Chondrocyte (in vitro differentiated cells): ENCODE measurements around the gene INPP5A. TPM values are rescaled to one million over a fixed set of nuclear protein-coding genes. Genes with fewer than 3 reads are reported as not detected.

Experiments used
- DNase-seq: peaks from one replicate; pipeline ENCODE4 v3.0.0; 2021; ENCODE audit warnings: mixed read lengths, low spot score
- H3K27ac Mint-ChIP-seq: one replicate; pipeline ENCODE4 v1.8.0; 2021; ENCODE audit warnings: mild to moderate bottlenecking, moderate library complexity, mixed read lengths; ENCODE audit not compliant: unreplicated experiment
- H3K27me3 Mint-ChIP-seq: 2 replicates; pipeline ENCODE4 v1.8.0; 2021; ENCODE audit warnings: low read depth, mixed read lengths
- H3K36me3 Mint-ChIP-seq: 2 replicates; pipeline ENCODE4 v1.8.0; 2021; ENCODE audit warnings: low read depth, mixed read lengths
- H3K4me1 Mint-ChIP-seq: 2 replicates; pipeline ENCODE4 v1.8.0; 2021; ENCODE audit warnings: low read depth, mild to moderate bottlenecking, mixed read lengths
- H3K4me3 Mint-ChIP-seq: one replicate; pipeline ENCODE4 v1.8.0; 2021; ENCODE audit warnings: mild to moderate bottlenecking, moderate library complexity, mixed read lengths; ENCODE audit not compliant: unreplicated experiment
- H3K9me3 Mint-ChIP-seq: 2 replicates; pipeline ENCODE4 v1.8.0; 2021; ENCODE audit warnings: low read depth, mixed read lengths
- total RNA-seq: library from RNA; stranded (reverse); gene quantifications from 3 replicates; pipeline ENCODE4 v1.2.1, GENCODE V29; 2021
- TF ChIP-seq, protein P1 (sequence below): fragments of 200-600 bp; sonication (generic); IDR thresholded peaks from 2 replicates; pipeline ENCODE4 v1.5.0; 2021; ENCODE audit warnings: antibody characterized with exemption, mild to moderate bottlenecking, moderate library complexity

The INPP5A gene
- total RNA-seq, 1 donor from 2014 or later = 40.6 TPM

DNA sequence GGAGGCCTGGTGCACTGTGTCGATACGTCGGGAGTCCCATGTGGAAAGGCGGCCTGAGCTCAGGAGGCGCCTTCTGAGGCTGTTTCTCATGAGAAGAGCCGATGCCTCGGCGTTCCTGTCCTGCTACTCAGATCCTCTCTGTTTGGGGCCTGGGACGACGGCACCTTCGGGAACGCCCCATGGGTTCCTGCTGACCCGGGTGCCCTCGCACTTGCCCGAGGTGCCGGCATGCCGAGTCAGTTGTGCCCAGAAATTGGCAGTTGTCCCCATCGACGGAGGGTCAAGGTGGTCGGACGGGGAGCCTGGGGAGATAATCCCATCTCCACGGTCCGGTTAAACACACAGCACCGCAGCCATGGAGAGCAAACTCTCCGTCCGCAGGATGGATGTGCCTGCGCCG, 215.4 kb downstream of the INPP5A start:
- H3K27ac Mint-ChIP-seq = no peak overlapping the region
- H3K9me3 Mint-ChIP-seq = no peaks in the 10 kb centered on the region
- peaks cover 17% of the 10 kb centered on the region for H3K36me3 Mint-ChIP-seq
- no peak for DNase-seq
- TF ChIP-seq, protein P1, sequence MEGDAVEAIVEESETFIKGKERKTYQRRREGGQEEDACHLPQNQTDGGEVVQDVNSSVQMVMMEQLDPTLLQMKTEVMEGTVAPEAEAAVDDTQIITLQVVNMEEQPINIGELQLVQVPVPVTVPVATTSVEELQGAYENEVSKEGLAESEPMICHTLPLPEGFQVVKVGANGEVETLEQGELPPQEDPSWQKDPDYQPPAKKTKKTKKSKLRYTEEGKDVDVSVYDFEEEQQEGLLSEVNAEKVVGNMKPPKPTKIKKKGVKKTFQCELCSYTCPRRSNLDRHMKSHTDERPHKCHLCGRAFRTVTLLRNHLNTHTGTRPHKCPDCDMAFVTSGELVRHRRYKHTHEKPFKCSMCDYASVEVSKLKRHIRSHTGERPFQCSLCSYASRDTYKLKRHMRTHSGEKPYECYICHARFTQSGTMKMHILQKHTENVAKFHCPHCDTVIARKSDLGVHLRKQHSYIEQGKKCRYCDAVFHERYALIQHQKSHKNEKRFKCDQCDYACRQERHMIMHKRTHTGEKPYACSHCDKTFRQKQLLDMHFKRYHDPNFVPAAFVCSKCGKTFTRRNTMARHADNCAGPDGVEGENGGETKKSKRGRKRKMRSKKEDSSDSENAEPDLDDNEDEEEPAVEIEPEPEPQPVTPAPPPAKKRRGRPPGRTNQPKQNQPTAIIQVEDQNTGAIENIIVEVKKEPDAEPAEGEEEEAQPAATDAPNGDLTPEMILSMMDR = no peak
- H3K4me3 Mint-ChIP-seq = no peak overlapping the region
- H3K4me1 Mint-ChIP-seq = no peaks in the 10 kb centered on the region
- no peaks in the 10 kb centered on the region for H3K27me3 Mint-ChIP-seq

DNA sequence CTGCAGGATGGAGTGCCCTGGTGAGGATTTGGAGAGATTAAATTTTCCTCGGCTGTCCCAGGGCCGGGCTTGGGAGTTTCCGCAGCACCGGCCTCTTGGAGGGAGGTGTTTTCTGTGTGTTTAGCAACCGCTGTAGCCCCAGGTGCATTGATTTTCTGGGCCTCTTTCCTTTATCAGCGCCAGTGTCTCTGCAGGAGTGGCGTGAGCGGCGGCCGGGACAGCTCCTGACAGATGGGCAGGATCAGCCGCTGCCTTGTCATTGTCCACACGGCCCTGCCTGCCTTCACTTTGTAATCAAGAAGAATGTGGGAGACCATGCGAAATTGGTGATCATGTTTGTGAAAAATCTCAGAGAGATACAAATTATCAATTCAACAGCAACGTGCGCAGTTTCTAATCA, 216.0 kb downstream of the INPP5A start:
- Mint-ChIP-seq H3K4me1 (no peaks in the 10 kb centered on the region), H3K27me3 (no peaks in the 10 kb centered on the region), H3K36me3 (peaks cover 17% of the 10 kb centered on the region), H3K4me3 (no peak overlapping the region), H3K9me3 (no peaks in the 10 kb centered on the region), H3K27ac (no peak overlapping the region)
- TF ChIP-seq, protein P1 = no peak
- DNase-seq = no peak

DNA sequence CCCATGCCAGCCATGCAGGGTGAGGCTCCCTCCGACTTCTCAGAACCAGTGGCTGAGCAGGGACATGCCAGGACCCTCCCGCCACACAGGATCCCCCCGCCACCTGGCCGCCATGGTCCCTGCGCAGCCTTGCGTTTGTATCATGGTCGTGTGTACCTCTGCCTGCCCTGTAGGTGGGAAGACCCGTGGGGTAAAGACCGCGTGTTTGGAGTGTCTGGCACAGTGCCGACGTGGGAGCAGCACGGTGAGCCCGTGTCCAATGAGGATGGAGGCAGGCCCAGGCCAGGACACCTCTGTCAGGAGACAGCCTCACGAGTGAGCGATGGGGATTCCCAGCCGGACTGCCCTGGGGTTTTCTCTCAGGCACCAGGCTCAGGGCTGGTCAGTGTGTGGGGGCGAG, 216.5 kb downstream of the INPP5A start:
- Mint-ChIP-seq H3K27me3 (no peaks in the 10 kb centered on the region), H3K27ac (no peak overlapping the region), H3K4me1 (no peaks in the 10 kb centered on the region), H3K9me3 (no peaks in the 10 kb centered on the region), H3K4me3 (no peak overlapping the region), H3K36me3 (peaks cover 17% of the 10 kb centered on the region)
- TF ChIP-seq, protein P1 = no peak
- DNase-seq = no peak

DNA sequence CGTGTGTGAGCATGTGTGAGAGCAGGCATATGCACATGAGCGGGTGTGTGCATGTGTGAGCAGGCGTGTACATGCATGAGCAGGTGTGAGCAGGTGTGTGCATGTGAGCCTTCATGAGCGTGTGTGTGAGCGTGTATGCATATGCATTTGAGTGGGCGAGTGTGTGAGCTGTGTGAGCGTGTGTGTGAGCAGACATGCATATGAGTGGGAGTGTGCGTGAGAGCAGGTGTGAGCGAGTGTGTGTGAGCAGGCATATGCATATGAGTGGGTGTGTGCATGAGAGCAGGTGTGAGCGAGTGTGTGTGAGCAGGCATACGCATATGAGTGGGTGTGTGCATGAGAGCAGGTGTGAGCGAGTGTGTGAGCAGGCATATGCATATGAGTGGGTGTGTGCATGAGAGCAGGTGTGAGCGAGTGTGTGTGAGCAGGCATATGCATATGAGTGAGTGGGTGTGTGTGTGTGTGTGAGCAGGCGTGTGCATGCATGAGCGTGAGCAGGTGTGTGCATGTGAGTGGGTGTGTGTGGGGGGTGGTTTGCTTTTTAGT, 217.7 kb downstream of the INPP5A start:
- Mint-ChIP-seq H3K36me3 (peaks cover 12% of the 10 kb centered on the region), H3K4me1 (no peaks in the 10 kb centered on the region), H3K9me3 (no peaks in the 10 kb centered on the region), H3K27me3 (no peaks in the 10 kb centered on the region), H3K27ac (no peak overlapping the region), H3K4me3 (no peak overlapping the region)
- no peak for DNase-seq
- TF ChIP-seq, protein P1 = no peak

DNA sequence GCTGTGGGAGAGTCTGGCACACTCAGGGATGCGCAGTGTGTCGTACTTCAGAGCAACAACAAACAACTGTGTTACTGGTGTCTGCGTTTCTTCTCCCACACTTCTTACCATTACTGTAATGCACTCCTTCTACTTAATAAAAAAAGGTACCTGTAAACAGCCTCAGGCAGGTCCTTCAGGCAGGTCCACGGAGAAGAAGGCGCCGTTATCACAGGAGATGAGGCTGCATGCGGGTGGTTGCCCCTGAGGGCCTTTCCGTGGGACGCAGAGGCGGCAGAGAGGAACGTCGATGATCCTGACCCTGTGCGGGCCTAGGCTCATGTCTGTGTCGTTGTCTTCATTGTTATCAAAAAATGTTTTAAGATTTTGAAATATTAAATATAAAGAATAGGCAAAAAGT, 219.0 kb downstream of the INPP5A start:
- TF ChIP-seq, protein P1 = no peak
- no peak for DNase-seq
- no peak overlapping the region for H3K4me3 Mint-ChIP-seq
- H3K4me1 Mint-ChIP-seq = no peaks in the 10 kb centered on the region
- peaks cover 17% of the 10 kb centered on the region for H3K36me3 Mint-ChIP-seq
- H3K9me3 Mint-ChIP-seq = no peaks in the 10 kb centered on the region
- no peak overlapping the region for H3K27ac Mint-ChIP-seq
- no peaks in the 10 kb centered on the region for H3K27me3 Mint-ChIP-seq
